ENCODE results near the gene IFIT3.
"Not testable (repeated sequence)": the region's sequence is repeated elsewhere in the genome, so short reads cannot be mapped to it uniquely, and the experiment has no call there.

Gene IFIT3

GRCh38 chr10:89304446-89304845 lies 23.4 kb upstream of the IFIT3 start:
- DNase-seq, result no peak

DNA sequence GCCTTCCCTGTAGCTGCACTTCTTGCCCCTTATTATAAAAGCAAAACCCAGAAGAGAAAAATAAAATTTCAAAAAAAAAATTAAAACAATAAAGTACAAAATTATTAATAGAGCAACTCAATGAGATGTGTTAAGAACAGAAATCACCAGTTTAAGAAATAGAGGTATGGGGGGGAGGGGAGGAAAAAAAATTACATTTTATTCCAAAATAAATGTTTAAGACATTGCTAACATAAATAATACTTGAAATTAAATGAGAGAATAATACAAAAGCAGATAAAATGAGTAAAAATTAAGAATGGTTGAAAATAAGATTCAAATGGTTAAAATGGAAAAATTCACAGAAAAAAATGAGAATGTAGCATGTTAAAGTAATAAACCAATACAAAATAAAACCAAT lies 22.9 kb upstream of the IFIT3 start:
- DNase-seq, result no peak

DNA sequence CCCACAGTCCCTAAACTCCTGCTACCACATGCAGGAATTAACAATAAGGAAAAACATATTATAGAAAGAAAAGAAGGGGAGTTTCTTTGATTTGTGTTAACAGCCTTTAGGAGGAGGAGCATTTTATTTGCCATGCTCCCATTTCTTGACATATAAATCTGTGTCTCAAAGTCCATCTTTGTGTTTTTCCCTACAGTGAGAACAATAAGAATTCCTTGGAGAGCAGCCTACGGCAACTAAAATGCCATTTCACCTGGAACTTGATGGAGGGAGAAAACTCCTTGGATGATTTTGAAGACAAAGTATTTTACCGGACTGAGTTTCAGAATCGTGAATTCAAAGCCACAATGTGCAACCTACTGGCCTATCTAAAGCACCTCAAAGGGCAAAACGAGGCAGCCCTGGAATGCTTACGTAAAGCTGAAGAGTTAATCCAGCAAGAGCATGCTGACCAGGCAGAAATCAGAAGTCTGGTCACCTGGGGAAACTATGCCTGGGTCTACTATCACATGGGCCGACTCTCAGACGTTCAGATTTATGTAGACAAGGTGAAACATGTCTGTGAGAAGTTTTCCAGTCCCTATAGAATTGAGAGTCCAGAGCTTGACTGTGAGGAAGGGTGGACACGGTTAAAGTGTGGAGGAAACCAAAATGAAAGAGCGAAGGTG lies 21.9 kb upstream of the IFIT3 start:
- DNase-seq, result no peak

DNA sequence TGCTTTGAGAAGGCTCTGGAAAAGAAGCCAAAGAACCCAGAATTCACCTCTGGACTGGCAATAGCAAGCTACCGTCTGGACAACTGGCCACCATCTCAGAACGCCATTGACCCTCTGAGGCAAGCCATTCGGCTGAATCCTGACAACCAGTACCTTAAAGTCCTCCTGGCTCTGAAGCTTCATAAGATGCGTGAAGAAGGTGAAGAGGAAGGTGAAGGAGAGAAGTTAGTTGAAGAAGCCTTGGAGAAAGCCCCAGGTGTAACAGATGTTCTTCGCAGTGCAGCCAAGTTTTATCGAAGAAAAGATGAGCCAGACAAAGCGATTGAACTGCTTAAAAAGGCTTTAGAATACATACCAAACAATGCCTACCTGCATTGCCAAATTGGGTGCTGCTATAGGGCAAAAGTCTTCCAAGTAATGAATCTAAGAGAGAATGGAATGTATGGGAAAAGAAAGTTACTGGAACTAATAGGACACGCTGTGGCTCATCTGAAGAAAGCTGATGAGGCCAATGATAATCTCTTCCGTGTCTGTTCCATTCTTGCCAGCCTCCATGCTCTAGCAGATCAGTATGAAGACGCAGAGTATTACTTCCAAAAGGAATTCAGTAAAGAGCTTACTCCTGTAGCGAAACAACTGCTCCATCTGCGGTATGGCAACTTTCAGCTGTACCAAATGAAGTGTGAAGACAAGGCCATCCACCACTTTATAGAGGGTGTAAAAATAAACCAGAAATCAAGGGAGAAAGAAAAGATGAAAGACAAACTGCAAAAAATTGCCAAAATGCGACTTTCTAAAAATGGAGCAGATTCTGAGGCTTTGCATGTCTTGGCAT lies 21.1 kb upstream of the IFIT3 start:
- no peak for DNase-seq

DNA sequence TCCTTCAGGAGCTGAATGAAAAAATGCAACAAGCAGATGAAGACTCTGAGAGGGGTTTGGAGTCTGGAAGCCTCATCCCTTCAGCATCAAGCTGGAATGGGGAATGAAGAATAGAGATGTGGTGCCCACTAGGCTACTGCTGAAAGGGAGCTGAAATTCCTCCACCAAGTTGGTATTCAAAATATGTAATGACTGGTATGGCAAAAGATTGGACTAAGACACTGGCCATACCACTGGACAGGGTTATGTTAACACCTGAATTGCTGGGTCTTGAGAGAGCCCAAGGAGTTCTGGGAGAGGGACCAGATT lies 20.6 kb upstream of the IFIT3 start:
- no peak for DNase-seq

DNA sequence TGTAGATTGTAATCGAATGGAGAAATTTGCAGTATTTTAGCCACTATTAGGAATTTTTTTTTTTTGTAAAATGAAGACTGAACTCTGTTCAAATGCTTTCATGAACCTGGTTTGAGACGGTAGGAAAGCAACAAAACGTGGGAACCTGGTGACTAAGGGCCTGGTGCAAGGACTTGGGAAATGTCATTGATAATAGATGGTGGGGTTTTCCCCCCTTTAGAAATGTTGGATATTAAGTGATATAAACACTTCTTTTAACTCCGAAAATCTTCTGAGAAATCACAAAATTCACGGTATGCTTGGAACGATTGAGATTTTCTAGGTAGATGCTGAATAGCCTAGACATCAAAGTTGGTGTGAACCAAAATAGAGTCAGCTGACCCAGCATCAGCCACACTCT lies 19.5 kb upstream of the IFIT3 start:
- DNase-seq, result no peak

DNA sequence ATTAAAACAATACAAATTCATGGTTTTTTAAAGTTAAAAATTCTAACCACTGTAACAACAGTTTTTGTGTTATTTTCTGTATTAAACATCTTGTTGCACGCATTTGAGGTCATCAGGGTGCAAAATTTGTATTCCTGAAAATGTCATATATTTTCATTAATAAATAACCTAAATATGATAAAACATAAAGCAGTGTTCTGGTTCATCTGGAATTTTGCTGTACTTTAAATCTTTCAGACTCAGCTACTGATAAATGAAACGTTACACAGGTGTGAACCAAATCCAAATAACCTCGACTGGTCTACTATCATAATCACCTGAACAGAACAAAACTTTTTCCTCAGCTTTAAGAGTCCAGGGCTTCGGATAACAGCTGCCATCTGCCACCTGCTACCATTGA lies 19.1 kb upstream of the IFIT3 start:
- no peak for DNase-seq

DNA sequence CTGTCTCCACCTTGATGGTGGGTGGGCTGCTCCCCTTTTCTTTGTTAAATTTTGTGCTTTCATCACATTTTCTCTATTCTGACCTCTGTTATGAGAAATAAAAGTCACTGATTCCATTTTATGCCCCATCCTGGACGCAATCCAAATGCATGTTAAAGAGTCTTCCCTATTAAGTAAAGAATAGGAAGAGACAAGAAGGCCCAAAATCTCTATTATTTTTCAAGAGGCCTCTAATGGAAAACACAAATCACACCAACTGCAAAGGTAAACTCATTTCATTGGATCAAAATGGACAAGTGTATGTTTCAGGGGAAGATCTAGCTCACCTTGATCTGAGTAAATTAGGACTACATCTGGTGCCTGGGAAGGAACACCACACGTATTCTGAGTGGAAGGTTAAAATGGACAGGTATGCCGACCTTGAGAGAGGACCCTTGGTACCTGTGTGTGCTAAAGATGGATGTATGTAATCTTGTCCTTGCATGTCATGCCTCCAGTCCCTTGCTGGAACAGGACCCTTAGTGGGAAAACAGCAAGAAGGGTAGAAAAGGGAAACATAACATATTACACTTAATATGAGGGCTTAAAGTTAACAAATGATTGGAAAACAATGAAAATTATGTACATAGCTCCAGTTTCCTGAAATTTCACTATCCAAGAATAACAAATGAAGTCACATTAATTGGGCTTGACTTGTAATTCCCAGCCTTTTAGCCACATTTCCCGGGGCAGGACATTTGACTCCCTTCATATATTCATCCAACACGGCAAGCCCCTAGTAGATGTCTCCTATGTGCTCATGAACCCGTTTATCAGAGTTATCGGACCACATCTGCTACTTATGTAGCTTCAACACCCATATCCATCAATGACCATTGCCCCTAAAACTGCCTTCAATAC lies 18.4 kb upstream of the IFIT3 start:
- DNase-seq, result no peak

GRCh38 chr10:89310056-89310893 lies 17.5 kb upstream of the IFIT3 start:
- no peak for DNase-seq

DNA sequence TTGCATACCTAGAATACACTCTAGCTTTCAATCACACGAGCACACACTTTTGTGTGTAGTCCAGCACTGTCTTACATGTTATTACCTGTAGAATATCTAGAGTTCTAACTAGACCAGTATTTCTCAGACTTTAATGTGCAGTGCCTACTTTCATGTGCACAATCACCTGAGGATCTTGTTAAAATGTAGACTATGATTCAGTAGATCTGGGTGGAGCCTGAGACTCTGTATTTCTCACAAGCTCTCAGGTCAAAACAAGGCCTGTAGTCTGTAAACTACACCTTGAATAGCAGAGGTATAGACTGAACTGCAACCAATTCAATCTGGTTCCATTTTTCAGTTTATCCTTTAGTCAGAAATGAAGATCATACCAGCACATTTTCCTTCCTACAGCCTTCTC lies 14.8 kb upstream of the IFIT3 start:
- no peak for DNase-seq

GRCh38 chr10:89314676-89315075 lies 13.1 kb upstream of the IFIT3 start:
- no peak for DNase-seq

DNA sequence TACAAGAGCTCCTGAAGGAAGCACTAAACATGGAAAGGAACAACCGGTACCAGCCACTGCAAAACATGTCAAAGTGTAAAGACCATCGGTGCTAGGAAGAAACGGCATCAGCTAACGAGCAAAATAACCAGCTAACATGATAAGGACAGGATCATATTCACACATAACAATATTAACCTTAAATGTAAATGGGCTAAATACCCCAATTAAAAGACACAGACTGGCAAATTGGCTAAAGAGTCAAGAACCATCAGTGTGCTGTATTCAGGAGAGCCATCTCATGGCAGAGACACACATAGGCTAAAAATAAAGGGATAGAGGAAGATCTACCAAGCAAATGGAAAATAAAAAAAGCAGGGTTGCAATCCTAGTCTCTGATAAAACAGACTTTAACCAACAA lies 9.8 kb upstream of the IFIT3 start:
- not testable (repeated sequence) for DNase-seq

- not testable (repeated sequence) for DNase-seq
Observed at GRCh38 chr10:89325081-89325480, 2.7 kb upstream of the IFIT3 start.

DNA sequence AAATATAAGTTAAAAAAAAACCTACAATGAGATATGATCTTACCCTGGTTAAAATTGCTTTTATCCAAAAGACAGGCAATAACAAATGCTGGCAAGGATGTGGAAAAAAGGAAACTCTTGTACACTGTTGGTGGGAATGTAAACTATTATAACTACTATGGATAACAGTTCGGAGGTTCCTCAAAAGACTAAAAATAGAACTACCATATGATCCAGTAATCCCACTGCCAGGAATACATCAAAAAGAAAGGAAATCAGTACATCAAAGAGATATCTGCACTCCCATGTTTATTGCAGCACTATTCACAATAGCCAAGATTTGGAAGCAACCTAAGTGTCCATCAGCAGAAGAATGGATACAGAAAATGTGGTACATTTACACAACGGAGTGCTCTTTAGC lies 1.9 kb upstream of the IFIT3 start:
- DNase-seq, result not testable (repeated sequence)

DNA sequence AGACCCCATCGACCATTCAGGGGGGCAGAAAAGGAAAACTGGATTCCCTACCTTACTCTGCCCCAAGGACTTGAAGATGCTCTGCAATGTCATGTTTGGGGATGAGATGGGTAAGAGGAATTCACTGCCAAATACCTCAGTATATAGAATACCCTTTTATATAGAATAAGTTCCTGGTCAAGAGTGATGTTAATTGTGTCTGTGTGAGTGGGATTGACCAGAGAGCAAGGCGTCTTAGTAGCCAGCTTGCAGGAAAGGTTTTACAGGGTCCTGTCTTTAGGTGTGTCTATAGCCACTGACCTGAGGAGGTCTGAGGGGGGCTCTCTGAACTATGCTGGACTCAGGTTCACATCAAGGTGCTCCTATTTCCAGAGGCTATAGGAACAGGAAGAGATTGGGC lies 1.4 kb downstream of the IFIT3 start:
- DNase-seq, result no peak

- not testable (repeated sequence) for DNase-seq
Observed at GRCh38 chr10:89330014-89330413, 2.2 kb downstream of the IFIT3 start.

- DNase-seq, result no peak
Observed at GRCh38 chr10:89330537-89331212, 2.9 kb downstream of the IFIT3 start.

GRCh38 chr10:89331487-89332122 lies 3.8 kb downstream of the IFIT3 start:
- DNase-seq, result not testable (repeated sequence)

- no peak for DNase-seq
Observed at GRCh38 chr10:89332123-89332633, 4.4 kb downstream of the IFIT3 start.

DNA sequence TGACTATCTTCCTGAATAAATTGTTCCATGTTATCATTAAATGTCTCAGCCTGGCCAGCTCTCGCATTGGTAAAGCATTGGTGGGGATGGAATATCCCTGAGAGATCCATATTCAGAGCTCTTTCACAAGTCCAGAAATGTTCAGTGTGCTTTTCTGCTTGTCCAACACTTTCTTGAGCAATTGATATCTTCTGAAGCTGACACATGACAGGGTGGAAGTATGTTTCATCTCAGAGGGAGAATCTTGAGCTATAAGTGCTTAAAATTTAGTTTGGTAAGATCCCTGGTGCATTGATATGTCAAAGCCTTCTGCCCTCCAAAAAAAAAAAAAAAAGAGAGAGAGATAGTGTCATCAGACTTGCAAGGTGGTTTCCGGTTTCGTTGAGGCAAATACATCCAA lies 7.4 kb downstream of the IFIT3 start:
- no peak for DNase-seq

DNA sequence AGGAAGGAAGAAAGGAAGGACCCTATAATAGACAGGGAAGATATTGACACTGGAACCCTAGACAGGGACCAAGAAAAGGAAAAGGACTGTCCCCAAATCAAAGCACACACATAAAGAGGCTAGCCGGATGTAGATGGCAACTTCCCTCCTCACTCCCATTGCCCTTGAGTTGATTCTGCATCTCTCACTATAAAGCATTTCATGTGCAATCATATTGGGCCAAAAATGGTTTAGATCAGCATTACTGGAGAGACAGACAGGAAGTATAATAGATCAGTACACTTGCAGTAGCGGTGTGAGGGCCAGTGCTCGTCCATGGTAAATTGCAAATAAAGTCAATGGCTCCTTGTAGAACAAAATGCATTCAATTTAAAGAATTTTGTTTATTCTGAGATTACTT lies 8.4 kb downstream of the IFIT3 start:
- DNase-seq, result no peak

Measured in DMS 273 treated with DMSO at 0.1 percent for 48 hours (cell line).